ENCODE results near the gene VWA5B2.

VWA5B2 gene

GRCh38 chr3:184272269-184272668, 42.9 kb downstream of the VWA5B2 start:
- no peak for TF ChIP-seq EZH2 (IDR thresholded peaks at IDR 0.05; ENCODE audit: borderline replicate concordance, low read length)
- TF ChIP-seq CTCF (IDR thresholded peaks at IDR 0.05; ENCODE audit: low read length): no peak
- H3K27ac ChIP-seq (ENCODE audit: low read depth, low read length, poor library complexity, severe bottlenecking): no peak overlapping the region

GRCh38 chr3:184275381-184275701, 46.0 kb downstream of the VWA5B2 start:
- Histone ChIP-seq H3K9me3 (ENCODE audit: low read length) (no peaks in the 10 kb centered on the region), H3K4me3 (ENCODE audit: low read depth, low read length, poor library complexity, severe bottlenecking) (no peak overlapping the region), H3K36me3 (ENCODE audit: insufficient read depth, low read length) (no peaks in the 10 kb centered on the region), H4K20me1 (ENCODE audit: insufficient read depth, low read length) (no peaks in the 10 kb centered on the region), H3K27me3 (ENCODE audit: insufficient read depth, low read length) (peaks cover 10% of the 10 kb centered on the region; the same call in 1 of the 2 replicates), H2AFZ (ENCODE audit: low read length) (no peak overlapping the region), H3K27ac (ENCODE audit: low read depth, low read length, poor library complexity, severe bottlenecking) (no peak overlapping the region), H3K9ac (ENCODE audit: low read length) (no peak overlapping the region), H3K79me2 (ENCODE audit: insufficient read depth, low read length) (no peaks in the 10 kb centered on the region), H3F3A (ENCODE audit: insufficient read depth, low read length) (no peaks in the 10 kb centered on the region), H3K4me2 (ENCODE audit: low read length) (no peak overlapping the region), H3K4me1 (ENCODE audit: insufficient read depth, low read length, severe bottlenecking) (no peaks in the 10 kb centered on the region), H3K9me2 (ENCODE audit: low read depth, low read length) (no peaks in the 10 kb centered on the region)
- TF ChIP-seq CTCF (IDR thresholded peaks at IDR 0.05; ENCODE audit: low read length): no peak
- TF ChIP-seq EZH2 (IDR thresholded peaks at IDR 0.05; ENCODE audit: borderline replicate concordance, low read length): no peak

More at GRCh38 chr3:184272269-184272668, 42.9 kb downstream of the VWA5B2 start:
- H3K79me2 ChIP-seq (ENCODE audit: insufficient read depth, low read length): no peaks in the 10 kb centered on the region
- no peak overlapping the region for H3K9ac ChIP-seq (ENCODE audit: low read length)
- no peaks in the 10 kb centered on the region for H3K36me3 ChIP-seq (ENCODE audit: insufficient read depth, low read length)
- H3K4me1 ChIP-seq (ENCODE audit: insufficient read depth, low read length, severe bottlenecking): no peaks in the 10 kb centered on the region
- H4K20me1 ChIP-seq (ENCODE audit: insufficient read depth, low read length): no peaks in the 10 kb centered on the region
- H3F3A ChIP-seq (ENCODE audit: insufficient read depth, low read length): no peaks in the 10 kb centered on the region
- no peaks in the 10 kb centered on the region for H3K9me2 ChIP-seq (ENCODE audit: low read depth, low read length)
- no peak overlapping the region for H2AFZ ChIP-seq (ENCODE audit: low read length)
- H3K27me3 ChIP-seq (ENCODE audit: insufficient read depth, low read length): peaks cover 9% of the 10 kb centered on the region; the same call in 1 of the 2 replicates
- H3K4me3 ChIP-seq (ENCODE audit: low read depth, low read length, poor library complexity, severe bottlenecking): no peak overlapping the region
- no peaks in the 10 kb centered on the region for H3K9me3 ChIP-seq (ENCODE audit: low read length)
- H3K4me2 ChIP-seq (ENCODE audit: low read length): no peak overlapping the region

DNA sequence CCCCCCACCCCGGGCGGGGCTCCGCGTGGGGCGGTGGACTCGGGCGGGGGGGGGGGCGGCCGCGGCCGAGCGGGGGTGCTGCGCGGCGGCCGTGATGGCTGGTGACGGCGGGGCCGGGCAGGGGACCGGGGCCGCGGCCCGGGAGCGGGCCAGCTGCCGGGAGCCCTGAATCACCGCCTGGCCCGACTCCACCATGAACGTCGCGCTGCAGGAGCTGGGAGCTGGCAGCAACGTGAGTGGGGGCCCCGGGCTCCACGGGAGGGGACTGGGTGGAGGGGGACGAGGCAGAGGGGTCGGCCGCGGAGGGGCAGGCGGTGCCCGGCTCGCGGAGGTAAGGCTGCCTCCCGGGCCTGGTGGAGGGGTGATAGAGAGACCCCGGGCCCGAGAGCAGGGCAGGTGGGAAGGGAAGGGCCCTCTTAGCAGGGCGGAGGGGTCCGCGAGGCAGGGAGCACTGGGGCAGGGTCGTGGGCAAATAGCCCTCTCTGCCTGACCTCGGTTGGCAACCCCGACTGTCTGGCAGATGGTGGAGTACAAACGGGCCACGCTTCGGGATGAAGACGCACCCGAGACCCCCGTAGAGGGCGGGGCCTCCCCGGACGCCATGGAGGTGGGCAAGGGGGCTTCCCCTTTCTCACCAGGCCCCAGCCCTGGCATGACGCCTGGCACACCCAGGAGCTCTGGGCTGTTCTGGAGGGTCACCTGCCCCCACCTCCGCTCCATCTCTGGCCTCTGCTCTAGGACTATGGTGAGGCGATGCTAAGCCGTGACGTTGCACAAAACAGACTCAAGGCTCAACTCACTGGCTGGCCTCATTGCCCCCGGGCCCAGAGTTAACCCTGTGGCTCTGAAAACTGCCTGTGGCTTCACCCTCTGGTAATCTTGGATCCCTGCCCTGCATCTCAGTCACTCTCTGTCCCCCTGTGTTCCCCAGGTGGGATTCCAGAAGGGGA, 46.9 kb downstream of the VWA5B2 start, which contains the start of gene ECE2:
Gene ECE2, plus strand, starts transcription at position 62 of the 950 bp plus-strand sequence. Its CDS starts 132 bp downstream, at position 194.
- Histone ChIP-seq H3F3A (ENCODE audit: insufficient read depth, low read length) (no peaks in the 10 kb centered on the region), H3K36me3 (ENCODE audit: insufficient read depth, low read length) (no peaks in the 10 kb centered on the region), H3K4me2 (ENCODE audit: low read length) (no peak within 1 kb of the TSS), H3K27me3 (ENCODE audit: insufficient read depth, low read length) (peaks cover 8% of the 10 kb centered on the region; the same call in 1 of the 2 replicates), H3K9me2 (ENCODE audit: low read depth, low read length) (no peaks in the 10 kb centered on the region), H2AFZ (ENCODE audit: low read length) (no peak within 1 kb of the TSS), H3K27ac (ENCODE audit: low read depth, low read length, poor library complexity, severe bottlenecking) (no peak within 1 kb of the TSS), H4K20me1 (ENCODE audit: insufficient read depth, low read length) (no peaks in the 10 kb centered on the region), H3K9me3 (ENCODE audit: low read length) (no peaks in the 10 kb centered on the region), H3K79me2 (ENCODE audit: insufficient read depth, low read length) (no peaks in the 10 kb centered on the region), H3K4me3 (ENCODE audit: low read depth, low read length, poor library complexity, severe bottlenecking) (no peak within 1 kb of the TSS), H3K9ac (ENCODE audit: low read length) (no peak within 1 kb of the TSS), H3K4me1 (ENCODE audit: insufficient read depth, low read length, severe bottlenecking) (no peaks in the 10 kb centered on the region)
- TF ChIP-seq CTCF (IDR thresholded peaks at IDR 0.05; ENCODE audit: low read length) (no peak), EZH2 (IDR thresholded peaks at IDR 0.05; ENCODE audit: borderline replicate concordance, low read length) (no peak)
